Activated naive CD4-positive, alpha-beta T cell treated with anti-CD3 and anti-CD28 coated beads, Interleukin-2, amount 10 ng/mL, durations not matched to agents 7 days and 5 days (primary cell): Measurements from ENCODE around the gene ALX4.

Experiments
- CTCF ChIA-PET: fragments of 350-600 bp; sonication (Branson Sonifier 250); formaldehyde crosslinking; loops from one replicate; lab custom pipeline; 2021; ENCODE audit warnings: antibody characterized with exemption; lab: Charles Lee
- DNase-seq: peaks from one replicate; pipeline ENCODE4 v3.0.0-alpha.2; 2020
- H3K27ac Mint-ChIP-seq: one replicate; pipeline ENCODE4 v1.8.0; 2021; ENCODE audit warnings: mild to moderate bottlenecking, moderate library complexity, mixed read lengths
- H3K27me3 Mint-ChIP-seq: one replicate; pipeline ENCODE4 v1.8.0; 2021; ENCODE audit warnings: mild to moderate bottlenecking, mixed read lengths
- H3K36me3 Mint-ChIP-seq: one replicate; pipeline ENCODE4 v1.8.0; 2021; ENCODE audit warnings: mixed read lengths
- H3K4me1 Mint-ChIP-seq: one replicate; pipeline ENCODE4 v1.8.0; 2021; ENCODE audit warnings: mixed read lengths
- H3K4me3 Mint-ChIP-seq: one replicate; pipeline ENCODE4 v1.8.0; 2021; ENCODE audit warnings: mild to moderate bottlenecking, moderate library complexity, mixed read lengths
- H3K9me3 Mint-ChIP-seq: one replicate; pipeline ENCODE4 v1.8.0; 2021; ENCODE audit warnings: mixed read lengths

ALX4 gene

GRCh38 chr11:44250421-44250820, 59.5 kb downstream of the ALX4 start:
- Mint-ChIP-seq H3K9me3 (peaks cover 18% of the 10 kb centered on the region), H3K36me3 (peaks cover 17% of the 10 kb centered on the region), H3K4me1 (no peaks in the 10 kb centered on the region), H3K4me3 (no peak overlapping the region), H3K27ac (no peak overlapping the region), H3K27me3 (no peaks in the 10 kb centered on the region)
- CTCF ChIA-PET = no interaction called here
- no peak for DNase-seq

DNA sequence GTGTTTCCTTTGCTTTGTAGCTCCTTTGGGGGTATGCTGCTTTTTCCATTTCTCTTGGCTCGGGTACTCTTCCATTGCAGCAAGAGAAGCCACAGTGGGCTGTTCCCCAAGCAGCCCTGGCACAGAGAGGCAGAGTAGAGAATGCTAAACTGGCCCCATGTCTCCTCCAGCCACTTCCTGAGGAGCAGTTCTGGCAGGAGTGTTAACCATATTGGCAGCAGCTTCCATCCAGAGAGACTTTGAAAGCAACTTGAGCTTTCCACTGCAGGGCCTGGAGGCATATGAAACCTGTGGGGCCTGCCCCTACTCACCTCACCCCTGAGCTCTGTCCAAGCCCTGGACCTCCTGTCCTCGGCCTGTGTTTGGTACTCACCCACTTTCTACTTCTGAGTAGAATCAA, 61.8 kb downstream of the ALX4 start:
- no peaks in the 10 kb centered on the region for H3K27me3 Mint-ChIP-seq
- H3K27ac Mint-ChIP-seq = no peak overlapping the region
- H3K9me3 Mint-ChIP-seq = peaks cover 14% of the 10 kb centered on the region
- no peak overlapping the region for H3K4me3 Mint-ChIP-seq
- H3K4me1 Mint-ChIP-seq = no peaks in the 10 kb centered on the region
- H3K36me3 Mint-ChIP-seq = peaks cover 22% of the 10 kb centered on the region
- no peak for DNase-seq
- CTCF ChIA-PET = no interaction called here

- CTCF ChIA-PET = no interaction called here
- Mint-ChIP-seq H3K4me1 (no peaks in the 10 kb centered on the region), H3K36me3 (peaks cover 17% of the 10 kb centered on the region), H3K27ac (no peak overlapping the region), H3K4me3 (no peak overlapping the region), H3K9me3 (peaks cover 7% of the 10 kb centered on the region), H3K27me3 (no peaks in the 10 kb centered on the region)
- DNase-seq = no peak
Observed at GRCh38 chr11:44247508-44247907, 62.4 kb downstream of the ALX4 start.

DNA sequence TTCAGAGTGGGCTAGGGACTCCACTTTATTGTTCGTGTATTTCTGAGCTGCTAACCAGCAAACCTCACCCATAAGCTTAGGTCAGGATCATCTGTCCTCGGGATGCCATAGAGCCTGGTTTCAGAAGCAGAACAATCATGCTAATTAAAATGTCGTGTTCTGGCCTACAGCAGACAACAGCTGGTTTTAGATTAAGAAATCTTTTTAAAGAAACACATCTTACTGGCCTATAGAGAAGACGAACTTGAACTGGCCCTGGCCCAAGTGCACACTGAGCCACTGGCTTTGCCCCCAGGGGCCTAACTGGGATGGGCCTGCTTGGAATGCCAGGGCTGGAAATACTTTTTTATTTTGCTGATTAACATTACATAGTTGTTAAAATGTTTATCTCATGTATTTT, 63.2 kb downstream of the ALX4 start:
- Mint-ChIP-seq H3K27ac (no peak overlapping the region), H3K4me3 (no peak overlapping the region), H3K9me3 (no peaks in the 10 kb centered on the region), H3K27me3 (no peaks in the 10 kb centered on the region), H3K4me1 (no peaks in the 10 kb centered on the region), H3K36me3 (peaks cover 12% of the 10 kb centered on the region)
- CTCF ChIA-PET = no interaction called here
- DNase-seq = no peak

GRCh38 chr11:44244639-44245310, 65.2 kb downstream of the ALX4 start:
- no peaks in the 10 kb centered on the region for H3K9me3 Mint-ChIP-seq
- peaks cover 8% of the 10 kb centered on the region for H3K36me3 Mint-ChIP-seq
- CTCF ChIA-PET = no interaction called here
- no peak overlapping the region for H3K27ac Mint-ChIP-seq
- H3K4me3 Mint-ChIP-seq = no peak overlapping the region
- H3K4me1 Mint-ChIP-seq = no peaks in the 10 kb centered on the region
- no peaks in the 10 kb centered on the region for H3K27me3 Mint-ChIP-seq
- no peak for DNase-seq

DNA sequence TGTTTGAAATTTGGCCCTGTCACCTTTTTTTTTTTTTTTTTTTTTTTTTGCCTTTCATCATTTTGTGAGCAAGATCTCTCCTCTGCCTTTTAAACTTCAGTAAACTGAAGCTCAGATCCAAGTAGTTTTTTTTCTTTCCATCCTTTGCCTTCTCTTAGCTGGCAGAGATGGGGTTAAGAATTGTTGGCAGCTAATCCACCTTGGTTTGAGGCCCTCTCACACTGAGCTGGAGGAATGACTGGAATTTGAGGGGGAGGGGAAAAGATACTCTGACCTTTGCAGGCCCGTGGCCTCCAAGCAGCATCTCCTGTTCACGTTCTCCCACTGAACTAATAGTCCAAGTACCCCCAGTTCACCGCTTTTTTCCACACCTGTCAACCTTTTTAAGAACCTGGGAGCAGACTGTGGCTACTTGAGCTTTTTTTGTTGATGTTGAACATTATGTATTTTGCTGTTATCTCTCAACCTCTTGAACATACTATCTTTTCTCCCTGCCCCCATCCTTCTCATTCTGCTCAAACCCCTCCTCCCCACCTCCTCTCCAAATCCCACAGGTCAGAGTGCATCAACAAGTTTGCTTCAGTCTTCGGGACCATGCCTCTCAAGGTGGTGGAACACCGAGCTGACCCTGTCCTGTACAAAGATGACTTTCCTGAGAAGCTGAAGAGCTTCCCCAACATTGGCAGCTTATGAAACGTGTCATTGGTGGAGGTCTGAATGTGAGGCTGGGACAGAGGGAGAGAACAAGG, 66.2 kb downstream of the ALX4 start:
- Mint-ChIP-seq H3K36me3 (peaks cover 8% of the 10 kb centered on the region), H3K27me3 (no peaks in the 10 kb centered on the region), H3K9me3 (no peaks in the 10 kb centered on the region), H3K27ac (peak overlapping the region; percentile 28), H3K4me3 (no peak overlapping the region), H3K4me1 (no peaks in the 10 kb centered on the region)
- DNase-seq = no peak
- CTCF ChIA-PET = interaction anchor here (0.7 kb wide), 1 partner anchor 408 kb away, joined by 3 read pairs; no protein-coding TSS in a partner anchor

DNA sequence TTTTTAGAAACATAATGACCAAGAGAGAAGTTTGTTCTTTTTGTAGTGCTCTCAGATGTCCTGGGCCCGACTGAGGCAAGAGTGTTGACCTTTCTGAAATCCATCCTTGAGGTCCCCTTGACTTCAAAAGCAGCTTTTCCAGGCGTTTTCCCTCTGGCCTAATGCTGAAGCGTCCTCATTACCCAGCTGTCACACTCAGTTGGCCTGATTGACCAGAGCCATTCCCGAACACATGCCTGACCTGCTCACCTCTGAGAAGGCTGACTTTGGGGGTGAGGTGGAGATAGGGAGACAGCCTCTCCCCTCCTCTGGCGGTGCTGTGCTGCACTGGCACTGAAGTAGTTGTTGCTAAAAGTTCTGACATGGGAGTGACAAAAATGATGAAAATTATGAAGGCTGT, 66.9 kb downstream of the ALX4 start:
- no peaks in the 10 kb centered on the region for H3K9me3 Mint-ChIP-seq
- peaks cover 7% of the 10 kb centered on the region for H3K36me3 Mint-ChIP-seq
- H3K4me1 Mint-ChIP-seq = no peaks in the 10 kb centered on the region
- H3K27me3 Mint-ChIP-seq = no peaks in the 10 kb centered on the region
- no peak overlapping the region for H3K27ac Mint-ChIP-seq
- no peak for DNase-seq
- no peak overlapping the region for H3K4me3 Mint-ChIP-seq
- CTCF ChIA-PET = interaction anchor here (1.7 kb wide), 1 partner anchor 43 kb away, joined by 3 read pairs; no protein-coding TSS in a partner anchor

- no peak overlapping the region for H3K4me3 Mint-ChIP-seq
- no peaks in the 10 kb centered on the region for H3K27me3 Mint-ChIP-seq
- H3K27ac Mint-ChIP-seq = no peak overlapping the region
- CTCF ChIA-PET = interaction anchor here (1.7 kb wide), 1 partner anchor 44 kb away, joined by 3 read pairs; no protein-coding TSS in a partner anchor
- peaks cover 11% of the 10 kb centered on the region for H3K36me3 Mint-ChIP-seq
- no peaks in the 10 kb centered on the region for H3K4me1 Mint-ChIP-seq
- no peaks in the 10 kb centered on the region for H3K9me3 Mint-ChIP-seq
- no peak for DNase-seq
Observed at GRCh38 chr11:44241851-44242250, 68.1 kb downstream of the ALX4 start.

- peaks cover 8% of the 10 kb centered on the region for H3K36me3 Mint-ChIP-seq
- CTCF ChIA-PET = interaction anchor here (1.3 kb wide), 1 partner anchor 104 kb away, joined by 3 read pairs; no protein-coding TSS in a partner anchor
- no peak for DNase-seq
- no peaks in the 10 kb centered on the region for H3K27me3 Mint-ChIP-seq
- H3K27ac Mint-ChIP-seq = no peak overlapping the region
- H3K9me3 Mint-ChIP-seq = no peaks in the 10 kb centered on the region
- H3K4me3 Mint-ChIP-seq = no peak overlapping the region
- no peaks in the 10 kb centered on the region for H3K4me1 Mint-ChIP-seq
Observed at GRCh38 chr11:44237156-44237555, 72.8 kb downstream of the ALX4 start.

GRCh38 chr11:44236296-44236695, 73.6 kb downstream of the ALX4 start:
- CTCF ChIA-PET = interaction anchor here (1.3 kb wide), 1 partner anchor 103 kb away, joined by 3 read pairs; no protein-coding TSS in a partner anchor
- no peak for DNase-seq
- H3K9me3 Mint-ChIP-seq = no peaks in the 10 kb centered on the region
- no peaks in the 10 kb centered on the region for H3K27me3 Mint-ChIP-seq
- H3K4me1 Mint-ChIP-seq = no peaks in the 10 kb centered on the region
- peaks cover 8% of the 10 kb centered on the region for H3K36me3 Mint-ChIP-seq
- H3K27ac Mint-ChIP-seq = no peak overlapping the region
- no peak overlapping the region for H3K4me3 Mint-ChIP-seq

DNA sequence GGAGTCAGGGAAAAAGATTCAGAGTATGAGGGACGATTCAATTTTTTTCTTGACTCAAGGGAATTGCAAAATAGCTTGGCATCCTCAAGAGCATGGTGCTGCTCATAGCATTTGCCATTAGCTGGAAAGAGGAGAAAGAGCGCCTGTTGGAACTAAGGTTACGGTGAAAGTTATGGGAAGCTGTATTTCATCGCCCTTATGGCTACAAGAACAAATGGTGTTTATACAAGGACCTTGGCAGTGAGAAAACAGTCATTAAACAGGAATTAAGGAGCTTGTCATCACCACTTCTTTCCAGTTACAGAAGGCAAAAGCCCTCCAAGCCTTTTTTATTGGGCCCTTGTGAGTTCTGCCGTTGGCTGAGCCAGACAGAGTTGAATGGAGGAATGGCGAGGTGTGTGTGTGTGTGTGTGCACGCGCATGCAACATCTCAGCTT, 74.2 kb downstream of the ALX4 start:
- Mint-ChIP-seq H3K27me3 (no peaks in the 10 kb centered on the region), H3K4me1 (no peaks in the 10 kb centered on the region), H3K4me3 (no peak overlapping the region), H3K9me3 (no peaks in the 10 kb centered on the region), H3K27ac (no peak overlapping the region), H3K36me3 (peaks cover 8% of the 10 kb centered on the region)
- DNase-seq = no peak
- CTCF ChIA-PET = interaction anchor here (1.3 kb wide), 1 partner anchor 103 kb away, joined by 3 read pairs; no protein-coding TSS in a partner anchor

DNA sequence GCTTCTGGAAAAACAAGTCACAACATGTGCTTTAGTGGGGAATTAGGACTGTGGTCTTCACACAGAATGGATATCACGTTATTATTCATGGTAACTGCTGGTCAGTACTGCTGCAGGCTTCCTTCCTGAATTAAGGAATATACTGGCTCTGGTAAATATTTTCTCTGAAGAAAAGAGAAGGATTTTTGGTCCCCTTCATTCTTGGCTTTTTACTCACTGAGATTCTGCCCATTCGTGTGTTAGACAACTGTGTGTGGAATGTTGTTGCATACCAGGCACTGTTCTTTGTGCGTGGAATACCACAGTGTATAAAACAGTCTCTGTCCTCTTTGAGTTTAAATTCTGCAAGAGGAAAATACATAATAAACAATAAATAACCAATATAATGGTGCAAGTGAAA, 80.3 kb downstream of the ALX4 start:
- H3K36me3 Mint-ChIP-seq = no peaks in the 10 kb centered on the region

GRCh38 chr11:44229098-44229497, 80.8 kb downstream of the ALX4 start:
- Mint-ChIP-seq H3K36me3 (no peaks in the 10 kb centered on the region), H3K27me3 (no peaks in the 10 kb centered on the region), H3K4me1 (peaks cover 10% of the 10 kb centered on the region), H3K9me3 (no peaks in the 10 kb centered on the region), H3K4me3 (no peak overlapping the region), H3K27ac (no peak overlapping the region)
- CTCF ChIA-PET = interaction anchor here (1.5 kb wide), 1 partner anchor 8 kb away, joined by 3 read pairs; no protein-coding TSS in a partner anchor
- DNase-seq = no peak

More for the DNA sequence above, 80.3 kb downstream of the ALX4 start:
- peaks cover 10% of the 10 kb centered on the region for H3K4me1 Mint-ChIP-seq
- H3K4me3 Mint-ChIP-seq = no peak overlapping the region
- H3K9me3 Mint-ChIP-seq = no peaks in the 10 kb centered on the region
- DNase-seq = no peak
- CTCF ChIA-PET = interaction anchor here (1.5 kb wide), 1 partner anchor 9 kb away, joined by 3 read pairs; no protein-coding TSS in a partner anchor
- no peaks in the 10 kb centered on the region for H3K27me3 Mint-ChIP-seq
- H3K27ac Mint-ChIP-seq = no peak overlapping the region

DNA sequence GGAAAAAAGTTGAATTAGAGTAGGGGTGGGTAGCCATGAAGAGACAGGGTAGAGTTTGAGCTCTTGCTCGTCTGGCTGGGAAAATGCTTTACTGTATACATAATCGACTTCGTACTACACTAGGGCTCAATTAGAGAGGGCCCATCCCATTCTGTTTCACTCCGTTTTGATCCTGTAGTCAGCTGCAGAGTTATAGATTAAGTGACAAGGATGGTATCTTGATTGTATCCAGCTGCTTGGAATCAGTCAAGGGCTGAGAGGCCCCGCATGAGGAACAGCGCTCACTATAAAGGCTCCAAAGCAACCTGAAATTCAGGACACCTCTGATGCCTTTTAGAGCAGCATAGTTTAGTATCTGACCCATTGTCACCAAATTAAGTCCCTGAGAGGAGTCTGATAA, 81.6 kb downstream of the ALX4 start:
- Mint-ChIP-seq H3K4me1 (peaks cover 10% of the 10 kb centered on the region), H3K27ac (no peak overlapping the region), H3K36me3 (no peaks in the 10 kb centered on the region), H3K4me3 (no peak overlapping the region), H3K9me3 (no peaks in the 10 kb centered on the region), H3K27me3 (no peaks in the 10 kb centered on the region)
- CTCF ChIA-PET = no interaction called here
- DNase-seq = no peak
